Small intestine (tissue), 7 donors: Measurements from ENCODE around the gene HMGCS2. TPM values are rescaled to one million over a fixed set of nuclear protein-coding genes. Genes with fewer than 3 reads are reported as not detected.
A peak's percentile ranks its signal among the peaks of the same experiment; 100 is the strongest.
"Not testable (repeated sequence)": the region's sequence is repeated elsewhere in the genome, so short reads cannot be mapped to it uniquely, and the experiment has no call there.

Experiments
- DNase-seq, 2 donors: peaks; one replicate each; pipeline versions ENCODE4 v3.0.0 to v3.0.0-alpha.2; 2013
- FAIRE-seq: peaks from 2 replicates; lab custom pipeline; 2012; peaks lifted over from hg19 to GRCh38; lab: Jason Lieb, UNC
- H3K27ac ChIP-seq, 3 donors: one replicate each; pipeline ENCODE4 v1.5.1; 2013; ENCODE audit warnings: low read length in 2 of 3, mild to moderate bottlenecking in 2 of 3, control low read depth in 1 of 3, inconsistent platforms in 1 of 3, low read depth in 1 of 3, moderate library complexity in 1 of 3
- H3K27me3 ChIP-seq, 3 donors: one replicate each; pipeline ENCODE4 v1.6.1; 2013; ENCODE audit warnings: low read length in 3 of 3, inconsistent platforms in 1 of 3; ENCODE audit not compliant: control insufficient read depth in 3 of 3, insufficient read depth in 3 of 3
- H3K36me3 ChIP-seq, 3 donors: one replicate each; pipeline ENCODE4 v1.6.1; 2013; ENCODE audit warnings: low read length in 3 of 3, inconsistent platforms in 1 of 3, low read depth in 1 of 3, mild to moderate bottlenecking in 1 of 3, moderate library complexity in 1 of 3; ENCODE audit not compliant: control insufficient read depth in 3 of 3, insufficient read depth in 2 of 3
- H3K4me1 ChIP-seq, 3 donors: one replicate each; pipeline ENCODE4 v1.6.1; 2013; ENCODE audit warnings: low read length in 2 of 3, inconsistent platforms in 1 of 3, low read depth in 1 of 3, mild to moderate bottlenecking in 1 of 3, moderate library complexity in 1 of 3; ENCODE audit not compliant: control insufficient read depth in 3 of 3, insufficient read depth in 2 of 3
- H3K4me3 ChIP-seq, 3 donors: one replicate each; pipeline ENCODE4 v1.5.1; 2013; ENCODE audit warnings: low read length in 3 of 3, control low read depth in 1 of 3, inconsistent platforms in 1 of 3, low read depth in 1 of 3, mild to moderate bottlenecking in 1 of 3, moderate library complexity in 1 of 3
- H3K9me3 ChIP-seq, 2 donors: one replicate each; pipeline ENCODE4 v1.6.1; 2013; ENCODE audit warnings: low read depth in 1 of 2, low read length in 1 of 2; ENCODE audit not compliant: control insufficient read depth in 2 of 2, insufficient read depth in 1 of 2
- WGBS, 3 donors: extraction: QIAGEN DNeasy Blood & Tissue Kit; methylation state at CpG; one replicate each; pipeline ENCODE4 v1.1.7; 2013; 5-methylcytosine and 5-hydroxymethylcytosine counted together
- polyA plus RNA-seq, 4 donors: library from polyadenylated mRNA; stranded (reverse) in 3 of 4; unstranded in 1 of 4; fragments of 200-250 nt in 3 of 4; fragments of 120-200 nt in 1 of 4; gene quantifications; one replicate each; pipeline versions ENCODE4 v1.2.1 to v1.2.3, GENCODE V29; 2013
- donor health status: healthy with polysubstance abuse.
- donor health status: control.
- donor health status: control.
- donor health status: Bipolar disorder and iron deficiency.
- donor health status: healthy.

Gene HMGCS2
- polyA plus RNA-seq, 4 donors: 8.3 to 80.4 (median 25.4) TPM

- peak in 1 of 2 donors; percentile 67 for DNase-seq
- 55 to 82% (median 66%) methylated on average over 5 of the region's 5 CpGs for WGBS, 3 donors
- Histone ChIP-seq H3K4me1 (peaks cover 0 to 56% (median 0%) of the 10 kb centered on the region in 3 donors), H3K36me3 (peaks cover 0 to 5% (median 2%) of the 10 kb centered on the region in 3 donors), H3K27me3 (no peaks in the 10 kb centered on the region), H3K4me3 (no peak overlapping the region), H3K9me3 (no peaks in the 10 kb centered on the region), H3K27ac (peak overlapping the region in 1 of 3 donors; percentile 23)
- FAIRE-seq: no peak
Measured at GRCh38 chr1:119715542-119715941, 53.2 kb downstream of the HMGCS2 start.

GRCh38 chr1:119714583-119714982, 54.1 kb downstream of the HMGCS2 start:
- no peaks in the 10 kb centered on the region for H3K9me3 ChIP-seq
- WGBS, 3 donors: 82 to 89% (median 84%) methylated on average over 8 of the region's 8 CpGs
- FAIRE-seq: no peak
- H3K36me3 ChIP-seq: peaks cover 0 to 2% (median 0%) of the 10 kb centered on the region in 3 donors
- DNase-seq: no peak
- peak overlapping the region in 1 of 3 donors; percentile 9 for H3K4me3 ChIP-seq
- peak overlapping the region in 1 of 3 donors; percentile 72 for H3K27ac ChIP-seq
- no peaks in the 10 kb centered on the region for H3K27me3 ChIP-seq
- H3K4me1 ChIP-seq: peaks cover 0 to 50% (median 0%) of the 10 kb centered on the region in 3 donors

GRCh38 chr1:119713749-119714456, 54.8 kb downstream of the HMGCS2 start:
- Histone ChIP-seq H3K27ac (peak overlapping the region in 1 of 3 donors; percentile 72), H3K9me3 (no peaks in the 10 kb centered on the region), H3K4me1 (peaks cover 0 to 44% (median 0%) of the 10 kb centered on the region in 3 donors), H3K36me3 (peaks cover 0 to 2% (median 0%) of the 10 kb centered on the region in 3 donors), H3K27me3 (no peaks in the 10 kb centered on the region), H3K4me3 (peak overlapping the region in 1 of 3 donors; percentile 93)
- FAIRE-seq (no peak), DNase-seq (no peak)
- WGBS, 3 donors: 76 to 94% (median 89%) methylated on average over 6 of the region's 6 CpGs

GRCh38 chr1:119713039-119713748, 55.5 kb downstream of the HMGCS2 start:
- Histone ChIP-seq H3K4me3 (peak overlapping the region in 1 of 3 donors; percentile 93), H3K4me1 (peaks cover 0 to 36% (median 0%) of the 10 kb centered on the region in 3 donors), H3K27ac (peak overlapping the region in 2 of 3 donors; percentile 62 to 72), H3K27me3 (no peaks in the 10 kb centered on the region), H3K9me3 (no peaks in the 10 kb centered on the region), H3K36me3 (peaks cover 0 to 2% (median 0%) of the 10 kb centered on the region in 3 donors)
- WGBS, 3 donors: 56 to 66% (median 64%) methylated on average over 17 of the region's 17 CpGs
- FAIRE-seq (no peak), DNase-seq (peak in 1 of 2 donors; percentile 64)

- WGBS, 3 donors: 1 to 2% (median 1%) methylated on average over 38 to 51 of the region's 51 CpGs
- DNase-seq (peak; percentile 19 to 81), FAIRE-seq (no peak)
- peaks cover 0 to 2% (median 0%) of the 10 kb centered on the region in 3 donors for H3K36me3 ChIP-seq
- H3K4me3 ChIP-seq: peak overlapping the region; percentile 43 to 93 (median 60)
- H3K9me3 ChIP-seq: no peaks in the 10 kb centered on the region
- H3K27me3 ChIP-seq: no peaks in the 10 kb centered on the region
- peaks cover 0 to 35% (median 0%) of the 10 kb centered on the region in 3 donors for H3K4me1 ChIP-seq
- peak overlapping the region in 2 of 3 donors; percentile 37 to 72 for H3K27ac ChIP-seq
Measured at GRCh38 chr1:119712342-119713038, 56.2 kb downstream of the HMGCS2 start.

- WGBS, 3 donors: 0 to 1% (median 0%) methylated on average over 27 of the region's 27 CpGs
- Histone ChIP-seq H3K4me3 (peak within 1 kb of the TSS; percentile 43 to 93 (median 60)), H3K27me3 (no peaks in the 10 kb centered on the region), H3K9me3 (no peaks in the 10 kb centered on the region), H3K4me1 (peaks cover 0 to 35% (median 0%) of the 10 kb centered on the region in 3 donors), H3K36me3 (peaks cover 0 to 2% (median 0%) of the 10 kb centered on the region in 3 donors), H3K27ac (peak within 1 kb of the TSS in 2 of 3 donors; percentile 37 to 72)
- FAIRE-seq (no peak), DNase-seq (peak; percentile 40 to 83)
Measured at GRCh38 chr1:119711804-119712341, 56.8 kb downstream of the HMGCS2 start, which contains the start of gene PHGDH. TSS of gene PHGDH (plus strand) at chr1:119711934. CDS start at chr1:119712023, 89 bp downstream.

GRCh38 chr1:119711356-119711803, 57.3 kb downstream of the HMGCS2 start:
- H3K9me3 ChIP-seq, H3K36me3 ChIP-seq, FAIRE-seq, DNase-seq, H3K27ac ChIP-seq, H3K27me3 ChIP-seq: not testable (repeated sequence)
- Histone ChIP-seq H3K4me1 (peaks cover 0 to 32% (median 0%) of the 10 kb centered on the region in 3 donors), H3K4me3 (peak overlapping the region in 1 of 3 donors; percentile 93)
- 8 to 12% (median 9%) methylated on average over 8 of the region's 10 CpGs for WGBS, 3 donors
